IPS-15b (cell line): ENCODE data around the gene SNTB2.

Source experiments
- H3K27me3 ChIP-seq: one replicate; pipeline ENCODE4 v1.6.1; 2013; ENCODE audit warnings: low read length; ENCODE audit not compliant: control insufficient read depth, insufficient read depth
- H3K36me3 ChIP-seq: one replicate; pipeline ENCODE4 v1.6.1; 2013; ENCODE audit warnings: low read length; ENCODE audit not compliant: control insufficient read depth, insufficient read depth
- H3K4me1 ChIP-seq: one replicate; pipeline ENCODE4 v1.6.1; 2013; ENCODE audit warnings: mild to moderate bottlenecking, low read length; ENCODE audit not compliant: control insufficient read depth, insufficient read depth
- H3K4me3 ChIP-seq: one replicate; pipeline ENCODE4 v1.5.1; 2013; ENCODE audit warnings: low read depth, low read length
- H3K9ac ChIP-seq: one replicate; pipeline ENCODE4 v1.6.1; 2013; ENCODE audit warnings: low read depth, mild to moderate bottlenecking, low read length
- H3K9me3 ChIP-seq: one replicate; pipeline ENCODE4 v1.6.1; 2013; ENCODE audit warnings: mild to moderate bottlenecking, low read length; ENCODE audit not compliant: control insufficient read depth, insufficient read depth

SNTB2 gene

DNA sequence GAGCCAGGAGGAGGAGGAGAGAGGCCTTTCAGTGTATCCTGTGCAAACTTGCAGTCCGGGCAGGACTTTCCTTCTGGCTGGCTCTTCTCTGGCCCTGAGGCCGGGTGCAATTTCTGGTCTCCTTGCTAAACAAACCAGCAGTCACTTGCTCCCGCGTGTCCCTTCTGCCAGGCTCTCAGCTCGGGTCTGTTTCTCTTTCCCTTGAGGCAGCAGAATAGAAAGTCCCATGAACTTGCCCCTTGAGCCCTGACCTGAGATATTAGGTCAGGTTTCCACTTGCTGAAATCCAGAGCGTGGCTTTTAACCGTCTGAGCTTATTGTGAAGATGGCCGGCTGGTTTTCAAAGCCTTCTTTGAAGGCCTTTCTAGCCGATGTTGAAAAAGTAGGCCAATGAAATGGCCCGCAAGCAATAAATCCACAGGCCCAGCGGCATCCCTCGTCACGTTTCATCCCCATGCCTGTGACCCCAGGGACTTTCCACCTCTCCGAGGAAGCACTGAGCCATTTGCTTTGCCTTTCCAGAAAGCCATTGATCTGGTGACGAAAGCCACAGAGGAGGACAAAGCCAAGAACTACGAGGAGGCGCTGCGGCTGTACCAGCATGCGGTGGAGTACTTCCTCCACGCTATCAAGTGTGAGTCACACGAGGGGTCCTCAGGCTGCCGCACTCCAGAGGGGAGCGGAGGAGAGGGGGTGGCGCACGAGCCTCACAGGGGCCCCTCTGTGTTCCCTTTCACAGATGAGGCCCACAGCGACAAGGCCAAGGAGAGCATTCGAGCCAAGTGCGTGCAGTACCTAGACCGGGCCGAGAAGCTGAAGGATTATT lies 128.7 kb downstream of the SNTB2 start:
- Histone ChIP-seq H3K27me3 (no peaks in the 10 kb centered on the region), H3K9ac (no peak overlapping the region), H3K4me1 (no peaks in the 10 kb centered on the region), H3K36me3 (peaks cover 40% of the 10 kb centered on the region), H3K4me3 (no peak overlapping the region), H3K9me3 (no peaks in the 10 kb centered on the region)

DNA sequence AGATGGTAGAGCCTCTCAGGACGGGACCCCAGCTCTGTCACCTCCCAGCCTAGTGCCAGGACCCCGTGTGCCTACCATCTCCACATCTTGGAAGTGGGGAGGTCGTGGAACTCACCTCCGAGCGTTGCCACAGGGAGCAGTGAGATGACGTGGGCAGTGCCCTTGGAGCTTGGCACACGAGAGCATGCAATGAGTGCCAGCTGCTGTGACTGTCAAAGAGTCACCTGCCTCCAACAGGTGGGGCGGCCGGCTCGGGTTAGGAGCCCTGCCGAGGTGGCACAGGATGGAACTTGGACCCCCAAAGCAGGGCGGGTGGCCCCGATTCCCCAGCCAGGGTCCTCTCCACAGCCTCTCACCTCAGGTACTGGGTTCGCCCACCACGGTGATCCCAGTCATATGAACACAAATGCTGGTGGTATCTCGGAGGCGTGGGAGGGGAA lies 129.7 kb downstream of the SNTB2 start:
- H3K4me1 ChIP-seq = no peaks in the 10 kb centered on the region
- H3K4me3 ChIP-seq = no peak overlapping the region
- peaks cover 49% of the 10 kb centered on the region for H3K36me3 ChIP-seq
- no peaks in the 10 kb centered on the region for H3K27me3 ChIP-seq
- no peaks in the 10 kb centered on the region for H3K9me3 ChIP-seq
- H3K9ac ChIP-seq = no peak overlapping the region

DNA sequence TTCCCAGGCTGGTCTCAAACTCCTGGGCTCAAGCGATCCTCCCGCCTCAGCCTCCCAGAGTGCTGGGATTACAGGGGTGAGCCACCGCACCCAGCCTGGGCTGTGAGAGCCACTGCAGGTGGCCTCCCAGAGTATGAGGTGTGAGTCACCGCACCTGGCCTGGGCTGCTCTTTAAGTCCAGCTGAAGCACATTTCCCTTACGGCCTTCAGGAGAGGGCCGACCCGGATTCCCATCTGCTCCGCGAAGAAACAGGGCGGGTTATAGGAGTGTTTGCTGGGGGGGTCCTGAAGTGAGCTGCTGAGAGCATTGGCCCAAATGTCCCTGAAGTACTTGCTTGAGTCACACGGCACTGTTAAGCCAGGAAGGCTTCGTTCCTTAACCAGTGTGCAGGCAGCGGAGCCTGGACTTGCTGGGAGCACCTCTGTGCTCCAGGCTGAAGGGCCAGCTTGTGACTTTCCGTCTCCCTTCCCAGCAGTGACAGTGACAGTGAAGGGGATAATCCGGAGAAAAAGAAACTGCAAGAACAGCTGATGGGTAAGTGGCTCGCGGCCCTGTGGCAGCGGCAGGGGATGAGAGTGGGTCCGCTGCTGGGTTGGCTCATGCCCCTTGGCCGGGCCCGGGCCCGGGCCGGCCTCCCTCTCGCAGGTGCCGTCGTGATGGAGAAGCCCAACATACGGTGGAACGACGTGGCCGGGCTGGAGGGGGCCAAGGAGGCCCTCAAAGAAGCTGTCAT lies 131.4 kb downstream of the SNTB2 start:
- Histone ChIP-seq H3K9ac (no peak overlapping the region), H3K4me3 (no peak overlapping the region), H3K36me3 (peaks cover 62% of the 10 kb centered on the region), H3K4me1 (no peaks in the 10 kb centered on the region), H3K27me3 (no peaks in the 10 kb centered on the region), H3K9me3 (no peaks in the 10 kb centered on the region)

DNA sequence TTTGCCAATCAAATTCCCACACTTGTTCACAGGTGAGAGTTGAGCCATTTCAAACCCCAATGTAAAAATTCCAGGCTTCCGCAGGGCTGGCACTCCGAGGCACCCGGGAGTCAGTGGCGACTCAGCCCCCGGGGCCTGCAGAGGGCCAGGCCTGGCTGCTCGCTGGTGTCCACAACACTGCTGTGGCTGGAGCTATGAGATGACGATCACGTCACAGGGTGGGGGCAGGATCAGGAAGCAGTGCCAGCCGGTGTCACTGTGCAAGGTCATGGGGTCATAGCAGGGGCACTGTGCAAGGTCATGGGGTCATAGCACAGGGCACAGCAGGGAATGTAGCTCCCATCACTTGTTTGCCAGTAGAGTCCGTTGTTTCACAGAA lies 131.9 kb downstream of the SNTB2 start:
- H3K4me1 ChIP-seq = no peaks in the 10 kb centered on the region

DNA sequence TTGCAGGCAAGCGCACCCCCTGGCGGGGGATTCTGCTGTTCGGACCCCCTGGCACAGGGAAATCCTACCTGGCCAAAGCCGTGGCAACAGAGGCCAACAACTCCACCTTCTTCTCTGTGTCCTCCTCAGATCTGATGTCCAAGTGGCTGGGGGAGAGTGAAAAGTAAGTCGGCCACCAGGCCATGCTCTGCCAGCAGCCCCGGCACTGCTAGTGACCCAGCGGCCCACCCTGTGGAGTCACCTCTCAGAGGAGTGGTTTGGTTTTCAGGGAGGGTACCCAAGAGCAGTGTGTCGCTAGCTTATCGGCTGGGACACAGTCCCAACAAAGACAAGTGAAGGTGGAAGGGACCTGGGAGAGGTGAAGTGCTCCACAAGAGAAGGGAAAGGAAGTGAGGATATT lies 132.4 kb downstream of the SNTB2 start:
- no peak overlapping the region for H3K4me3 ChIP-seq
- H3K9me3 ChIP-seq = no peaks in the 10 kb centered on the region
- H3K4me1 ChIP-seq = no peaks in the 10 kb centered on the region
- H3K9ac ChIP-seq = no peak overlapping the region
- H3K36me3 ChIP-seq = peaks cover 70% of the 10 kb centered on the region
- no peaks in the 10 kb centered on the region for H3K27me3 ChIP-seq

More for the DNA sequence above, 131.9 kb downstream of the SNTB2 start:
- Histone ChIP-seq H3K9ac (no peak overlapping the region), H3K27me3 (no peaks in the 10 kb centered on the region), H3K36me3 (peaks cover 66% of the 10 kb centered on the region), H3K4me3 (no peak overlapping the region), H3K9me3 (no peaks in the 10 kb centered on the region)

DNA sequence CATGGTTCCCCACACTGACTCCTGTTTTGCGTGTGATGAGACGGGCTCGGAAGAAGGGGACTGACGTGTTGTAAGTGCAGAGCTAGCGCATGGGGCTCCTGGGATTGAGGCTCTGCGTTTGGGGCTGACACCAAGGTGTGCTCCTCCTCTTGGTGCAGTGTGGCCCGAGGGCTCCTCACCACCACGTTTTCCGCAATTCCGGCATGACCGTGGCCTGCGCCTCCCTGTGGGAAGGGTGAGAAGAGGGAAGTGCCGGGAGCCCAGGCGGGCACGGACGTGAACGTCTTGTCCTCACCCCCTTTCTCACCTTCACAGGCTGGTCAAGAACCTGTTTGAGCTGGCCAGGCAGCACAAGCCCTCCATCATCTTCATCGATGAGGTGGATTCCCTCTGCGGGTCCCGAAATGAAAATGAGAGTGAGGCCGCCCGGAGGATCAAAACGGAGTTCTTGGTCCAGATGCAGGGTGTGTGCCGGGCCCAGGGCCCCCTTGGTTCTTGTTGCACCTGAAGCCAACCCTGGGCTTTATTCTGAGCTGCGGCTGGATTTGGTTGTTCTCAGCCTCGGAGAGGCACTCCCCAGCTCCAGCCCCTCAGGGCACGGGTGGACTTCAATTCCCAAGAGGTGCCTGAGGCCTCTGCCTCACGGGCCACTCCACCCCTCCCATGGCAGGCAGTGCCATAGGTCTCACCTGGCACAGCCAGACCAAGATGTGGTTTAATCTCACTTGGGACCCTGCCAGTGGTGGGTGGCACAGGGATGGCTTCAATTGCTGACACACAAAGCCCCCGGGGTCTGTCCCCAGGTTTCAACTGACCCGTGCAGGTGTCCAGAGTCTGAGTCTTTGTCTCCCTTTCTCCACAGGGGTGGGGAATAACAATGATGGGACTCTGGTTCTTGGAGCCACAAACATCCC lies 133.1 kb downstream of the SNTB2 start:
- H3K9me3 ChIP-seq = no peaks in the 10 kb centered on the region
- no peak overlapping the region for H3K9ac ChIP-seq
- H3K4me1 ChIP-seq = no peaks in the 10 kb centered on the region
- H3K4me3 ChIP-seq = no peak overlapping the region
- H3K27me3 ChIP-seq = no peaks in the 10 kb centered on the region
- peaks cover 77% of the 10 kb centered on the region for H3K36me3 ChIP-seq

DNA sequence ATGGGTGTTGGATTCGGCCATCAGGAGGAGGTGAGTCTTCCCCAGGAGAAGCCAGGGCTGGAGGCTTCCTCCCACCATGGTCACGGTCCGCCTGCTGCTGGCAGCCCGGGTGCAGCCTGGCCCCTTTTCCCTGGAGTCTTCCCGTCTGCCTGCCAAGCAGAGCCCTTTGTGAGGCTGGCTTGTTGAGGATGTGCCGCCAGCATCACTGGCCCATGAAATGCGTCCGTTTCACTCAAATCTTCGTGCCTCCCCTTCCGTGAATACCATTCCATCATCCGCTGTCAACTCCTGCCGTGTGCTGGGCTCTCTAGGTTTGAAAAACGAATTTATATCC lies 133.7 kb downstream of the SNTB2 start:
- no peaks in the 10 kb centered on the region for H3K4me1 ChIP-seq
- H3K36me3 ChIP-seq = peaks cover 76% of the 10 kb centered on the region
- H3K27me3 ChIP-seq = no peaks in the 10 kb centered on the region
- no peaks in the 10 kb centered on the region for H3K9me3 ChIP-seq
- no peak overlapping the region for H3K9ac ChIP-seq
- H3K4me3 ChIP-seq = no peak overlapping the region

DNA sequence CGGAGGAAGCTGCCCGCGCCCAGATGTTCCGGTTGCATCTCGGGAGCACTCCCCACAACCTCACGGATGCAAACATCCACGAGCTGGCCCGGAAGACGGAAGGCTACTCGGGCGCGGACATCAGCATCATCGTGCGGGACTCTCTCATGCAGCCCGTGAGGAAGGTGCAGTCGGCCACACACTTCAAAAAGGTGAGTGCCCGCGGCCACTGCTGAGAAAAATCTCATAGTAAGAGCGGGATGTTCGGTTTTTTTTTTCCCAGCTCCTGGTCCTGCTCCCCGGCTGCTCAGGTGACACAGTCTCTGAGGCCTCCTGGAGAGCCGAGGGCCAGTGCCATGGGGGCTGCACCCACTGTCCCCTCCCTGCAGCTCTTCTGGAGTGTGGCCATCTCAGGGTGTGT lies 134.1 kb downstream of the SNTB2 start:
- Histone ChIP-seq H3K4me1 (no peaks in the 10 kb centered on the region), H3K9me3 (no peaks in the 10 kb centered on the region), H3K27me3 (no peaks in the 10 kb centered on the region), H3K36me3 (peaks cover 74% of the 10 kb centered on the region), H3K4me3 (no peak overlapping the region), H3K9ac (no peak overlapping the region)

DNA sequence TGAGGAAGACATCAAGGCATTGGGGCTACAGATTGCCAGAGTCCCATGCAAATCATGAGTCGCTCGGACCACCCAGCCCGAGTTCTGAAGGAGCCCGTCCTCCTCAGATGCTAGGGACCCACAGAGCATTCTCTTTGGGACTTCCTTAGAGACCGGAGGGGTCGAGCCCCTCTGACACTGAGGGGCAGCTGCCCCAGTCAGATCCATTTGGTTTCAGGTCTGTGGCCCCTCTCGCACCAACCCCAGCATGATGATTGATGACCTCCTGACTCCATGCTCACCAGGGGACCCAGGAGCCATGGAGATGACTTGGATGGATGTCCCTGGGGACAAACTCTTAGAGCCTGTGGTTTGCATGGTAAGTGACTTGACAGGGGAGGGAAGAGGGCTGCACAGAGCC lies 135.4 kb downstream of the SNTB2 start:
- no peak overlapping the region for H3K9ac ChIP-seq
- H3K4me3 ChIP-seq = no peak overlapping the region
- peaks cover 72% of the 10 kb centered on the region for H3K36me3 ChIP-seq
- H3K27me3 ChIP-seq = no peaks in the 10 kb centered on the region
- no peaks in the 10 kb centered on the region for H3K4me1 ChIP-seq
- no peaks in the 10 kb centered on the region for H3K9me3 ChIP-seq

DNA sequence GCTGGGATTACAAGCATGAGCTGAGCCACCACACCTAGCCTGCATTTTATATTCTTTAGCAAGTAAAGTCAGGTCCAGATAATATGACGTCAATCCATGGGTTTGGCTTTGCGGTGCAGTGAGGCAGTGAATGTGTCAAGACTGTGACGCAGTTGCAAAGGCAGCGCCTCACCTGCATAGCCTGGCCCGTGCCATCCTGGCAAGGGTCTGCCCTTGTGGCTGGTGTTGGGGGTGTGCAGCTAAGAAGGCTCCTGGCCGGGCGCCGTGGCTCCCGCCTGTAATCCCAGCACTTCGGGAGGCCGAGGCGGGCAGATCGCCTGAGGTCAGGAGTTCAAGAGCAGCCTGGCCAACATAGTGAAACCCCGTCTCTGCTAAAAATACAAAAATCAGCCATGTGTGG lies 136.5 kb downstream of the SNTB2 start:
- no peaks in the 10 kb centered on the region for H3K27me3 ChIP-seq
- no peak overlapping the region for H3K4me3 ChIP-seq
- peaks cover 3% of the 10 kb centered on the region for H3K4me1 ChIP-seq
- H3K9me3 ChIP-seq = no peaks in the 10 kb centered on the region
- H3K36me3 ChIP-seq = peaks cover 76% of the 10 kb centered on the region
- no peak overlapping the region for H3K9ac ChIP-seq

DNA sequence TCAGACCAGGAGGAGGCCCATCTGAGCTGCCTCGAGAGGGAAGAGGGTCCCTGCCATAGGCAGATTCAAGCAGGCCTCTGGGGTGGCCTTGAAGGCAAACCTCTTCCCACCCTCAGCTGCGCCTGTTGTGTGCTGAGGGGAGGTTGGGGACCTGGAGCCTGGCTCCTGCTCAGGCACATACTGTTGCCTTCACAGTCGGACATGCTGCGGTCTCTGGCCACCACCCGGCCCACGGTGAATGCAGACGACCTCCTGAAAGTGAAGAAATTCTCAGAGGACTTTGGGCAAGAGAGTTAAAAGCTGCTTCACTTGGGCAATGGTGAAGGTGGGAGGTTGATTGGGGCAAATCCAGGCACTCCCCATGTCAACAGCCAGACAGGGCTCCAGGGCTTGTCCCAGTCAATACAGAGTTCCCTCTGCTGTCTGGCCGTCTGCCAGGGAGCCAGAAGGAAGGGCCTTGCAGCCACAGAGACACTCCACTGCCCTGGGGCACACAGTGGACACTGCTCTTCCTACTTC lies 137.1 kb downstream of the SNTB2 start:
- Histone ChIP-seq H3K4me3 (no peak overlapping the region), H3K4me1 (peaks cover 8% of the 10 kb centered on the region), H3K27me3 (no peaks in the 10 kb centered on the region), H3K9ac (no peak overlapping the region), H3K9me3 (no peaks in the 10 kb centered on the region), H3K36me3 (peaks cover 74% of the 10 kb centered on the region)
